Measurements from ENCODE around the gene SLFNL1.

SLFNL1 gene

GRCh38 chr1:40986328-40986783, 35.2 kb downstream of the SLFNL1 start:
- Mint-ChIP-seq H3K36me3 (peaks cover 68% of the 10 kb centered on the region), H3K27me3 (no peaks in the 10 kb centered on the region), H3K4me1 (peaks cover 32% of the 10 kb centered on the region), H3K4me3 (no peak overlapping the region), H3K27ac (no peak overlapping the region), H3K9me3 (no peaks in the 10 kb centered on the region)
- no peak for DNase-seq
- CTCF ChIA-PET: interaction anchor here (2.5 kb wide), 1 partner anchor 18 kb away, joined by 9 read pairs; no protein-coding TSS in a partner anchor

GRCh38 chr1:40985875-40986274, 35.6 kb downstream of the SLFNL1 start:
- no peak for DNase-seq
- Mint-ChIP-seq H3K4me1 (peaks cover 37% of the 10 kb centered on the region), H3K27ac (no peak overlapping the region), H3K9me3 (no peaks in the 10 kb centered on the region), H3K36me3 (peaks cover 69% of the 10 kb centered on the region), H3K4me3 (no peak overlapping the region), H3K27me3 (no peaks in the 10 kb centered on the region)
- CTCF ChIA-PET: interaction anchor here (2.5 kb wide), 1 partner anchor 18 kb away, joined by 9 read pairs; no protein-coding TSS in a partner anchor

GRCh38 chr1:40985161-40985560, 36.4 kb downstream of the SLFNL1 start:
- H3K4me3 Mint-ChIP-seq: no peak overlapping the region
- H3K36me3 Mint-ChIP-seq: peaks cover 66% of the 10 kb centered on the region
- H3K27me3 Mint-ChIP-seq: no peaks in the 10 kb centered on the region
- DNase-seq: no peak
- CTCF ChIA-PET: interaction anchor here (1.4 to 2.5 kb wide), 2 partner anchors 10 to 19 kb away, joined by 3 to 9 read pairs; no protein-coding TSS in a partner anchor
- no peaks in the 10 kb centered on the region for H3K9me3 Mint-ChIP-seq
- no peak overlapping the region for H3K27ac Mint-ChIP-seq
- peaks cover 43% of the 10 kb centered on the region for H3K4me1 Mint-ChIP-seq

- CTCF ChIA-PET: interaction anchor here (1.4 to 2.5 kb wide), 2 partner anchors 11 to 19 kb away, joined by 3 to 9 read pairs; no protein-coding TSS in a partner anchor
- Mint-ChIP-seq H3K9me3 (no peaks in the 10 kb centered on the region), H3K36me3 (peaks cover 63% of the 10 kb centered on the region), H3K27ac (no peak overlapping the region), H3K27me3 (no peaks in the 10 kb centered on the region), H3K4me3 (no peak overlapping the region), H3K4me1 (peaks cover 43% of the 10 kb centered on the region)
- DNase-seq: no peak
These were observed 37.0 kb downstream of the SLFNL1 start for GRCh38 chr1:40984531-40984930.

GRCh38 chr1:40984066-40984465, 37.5 kb downstream of the SLFNL1 start:
- H3K27ac Mint-ChIP-seq: no peak overlapping the region
- no peak for DNase-seq
- peaks cover 43% of the 10 kb centered on the region for H3K4me1 Mint-ChIP-seq
- no peaks in the 10 kb centered on the region for H3K27me3 Mint-ChIP-seq
- H3K9me3 Mint-ChIP-seq: no peaks in the 10 kb centered on the region
- H3K36me3 Mint-ChIP-seq: peaks cover 59% of the 10 kb centered on the region
- CTCF ChIA-PET: interaction anchor here (1.4 to 2.5 kb wide), 2 partner anchors 11 to 20 kb away, joined by 3 to 9 read pairs; no protein-coding TSS in a partner anchor
- no peak overlapping the region for H3K4me3 Mint-ChIP-seq

GRCh38 chr1:40983286-40983685, 38.2 kb downstream of the SLFNL1 start:
- Mint-ChIP-seq H3K27me3 (no peaks in the 10 kb centered on the region), H3K36me3 (peaks cover 51% of the 10 kb centered on the region), H3K27ac (no peak overlapping the region), H3K9me3 (no peaks in the 10 kb centered on the region), H3K4me3 (no peak overlapping the region), H3K4me1 (peaks cover 46% of the 10 kb centered on the region)
- DNase-seq: no peak
- CTCF ChIA-PET: interaction anchor here (1.5 kb wide), 1 partner anchor 20 kb away, joined by 7 read pairs; no protein-coding TSS in a partner anchor

- Mint-ChIP-seq H3K4me3 (no peak overlapping the region), H3K9me3 (no peaks in the 10 kb centered on the region), H3K36me3 (peaks cover 46% of the 10 kb centered on the region), H3K4me1 (peaks cover 46% of the 10 kb centered on the region), H3K27me3 (no peaks in the 10 kb centered on the region), H3K27ac (no peak overlapping the region)
- CTCF ChIA-PET: interaction anchor here (1.3 to 1.5 kb wide), 2 partner anchors 9 to 21 kb away, joined by 3 to 7 read pairs; no protein-coding TSS in a partner anchor
- DNase-seq: no peak
These were observed 38.8 kb downstream of the SLFNL1 start for GRCh38 chr1:40982721-40983120.

- H3K36me3 Mint-ChIP-seq: peaks cover 38% of the 10 kb centered on the region
- H3K9me3 Mint-ChIP-seq: no peaks in the 10 kb centered on the region
- DNase-seq: no peak
- H3K27ac Mint-ChIP-seq: peak overlapping the region; percentile 13
- peaks cover 49% of the 10 kb centered on the region for H3K4me1 Mint-ChIP-seq
- CTCF ChIA-PET: interaction anchor here (1.3 to 1.5 kb wide), 2 partner anchors 10 to 21 kb away, joined by 3 to 7 read pairs; no protein-coding TSS in a partner anchor
- peaks cover 4% of the 10 kb centered on the region for H3K27me3 Mint-ChIP-seq
- H3K4me3 Mint-ChIP-seq: peak overlapping the region; percentile 79
These were observed 39.7 kb downstream of the SLFNL1 start for GRCh38 chr1:40981691-40982448.

- Mint-ChIP-seq H3K4me1 (peaks cover 45% of the 10 kb centered on the region), H3K27me3 (peaks cover 4% of the 10 kb centered on the region), H3K27ac (peak overlapping the region; percentile 89), H3K4me3 (peak overlapping the region; percentile 79), H3K36me3 (peaks cover 27% of the 10 kb centered on the region), H3K9me3 (no peaks in the 10 kb centered on the region)
- CTCF ChIA-PET: interaction anchor here (1.0 to 1.1 kb wide), 2 partner anchors 23 to 28 kb away, joined by 3 read pairs; no protein-coding TSS in a partner anchor
- peak; percentile 63 for DNase-seq
These were observed 40.9 kb downstream of the SLFNL1 start for GRCh38 chr1:40980453-40981121.

GRCh38 chr1:40980068-40980452, 41.5 kb downstream of the SLFNL1 start:
- peaks cover 6% of the 10 kb centered on the region for H3K27me3 Mint-ChIP-seq
- H3K4me3 Mint-ChIP-seq: peak overlapping the region; percentile 79
- peak overlapping the region; percentile 89 for H3K27ac Mint-ChIP-seq
- CTCF ChIA-PET: interaction anchor here (1.0 to 1.1 kb wide), 2 partner anchors 24 to 27 kb away, joined by 3 read pairs; no protein-coding TSS in a partner anchor
- H3K36me3 Mint-ChIP-seq: peaks cover 22% of the 10 kb centered on the region
- DNase-seq: no peak
- H3K4me1 Mint-ChIP-seq: peaks cover 45% of the 10 kb centered on the region
- H3K9me3 Mint-ChIP-seq: no peaks in the 10 kb centered on the region

- peaks cover 8% of the 10 kb centered on the region for H3K27me3 Mint-ChIP-seq
- no peaks in the 10 kb centered on the region for H3K9me3 Mint-ChIP-seq
- peaks cover 42% of the 10 kb centered on the region for H3K4me1 Mint-ChIP-seq
- H3K27ac Mint-ChIP-seq: peak within 1 kb of the TSS; percentile 91
- peak within 1 kb of the TSS; percentile 81 for H3K4me3 Mint-ChIP-seq
- CTCF ChIA-PET: interaction anchor here (1.1 kb wide), 1 partner anchor 24 kb away, joined by 3 read pairs; no protein-coding TSS in a partner anchor
- peaks cover 22% of the 10 kb centered on the region for H3K36me3 Mint-ChIP-seq
- DNase-seq: peak; percentile 96
These were observed 42.1 kb downstream of the SLFNL1 start, which contains the start of gene CTPS1 for GRCh38 chr1:40979241-40980067. TSS of gene CTPS1 (plus strand) at chr1:40979696. CDS start at chr1:40983291, 3,595 bp downstream.

- H3K4me3 Mint-ChIP-seq: peak overlapping the region; percentile 81
These were observed 42.7 kb downstream of the SLFNL1 start for GRCh38 chr1:40978886-40979240.

GRCh38 chr1:40977716-40978115, 43.8 kb downstream of the SLFNL1 start:
- no peak for DNase-seq
- CTCF ChIA-PET: no interaction called here
- Mint-ChIP-seq H3K27me3 (peaks cover 8% of the 10 kb centered on the region), H3K9me3 (no peaks in the 10 kb centered on the region), H3K27ac (no peak overlapping the region), H3K4me1 (peaks cover 29% of the 10 kb centered on the region), H3K36me3 (peaks cover 14% of the 10 kb centered on the region), H3K4me3 (no peak overlapping the region)

More at GRCh38 chr1:40978886-40979240, 42.7 kb downstream of the SLFNL1 start:
- CTCF ChIA-PET: no interaction called here
- Mint-ChIP-seq H3K36me3 (peaks cover 19% of the 10 kb centered on the region), H3K27ac (peak overlapping the region; percentile 91), H3K9me3 (no peaks in the 10 kb centered on the region), H3K4me1 (peaks cover 36% of the 10 kb centered on the region), H3K27me3 (peaks cover 8% of the 10 kb centered on the region)
- DNase-seq: no peak
